Heart right ventricle (tissue), 16 donors: ENCODE data around the gene MRC2. TPM values are rescaled to one million over a fixed set of nuclear protein-coding genes. Genes with fewer than 3 reads are reported as not detected.

ENCODE experiments used
- ATAC-seq, 8 donors: fragments of 200-7000 bp; cut with Tn5 transposase; one replicate each; pipeline ENCODE4 v1.9.1; 2020; ENCODE audit warnings: mild to moderate bottlenecking in 8 of 8, moderate library complexity in 8 of 8, moderate number of reproducible peaks in 1 of 8
- DNase-seq, 2 donors: peaks; one replicate each; pipeline ENCODE4 v3.0.0-alpha.2; 2020
- H3K27ac ChIP-seq, 10 donors: fragments of 200-600 bp; sonication (generic) in 2 of 10; one replicate each; pipeline versions ENCODE4 v1.5.0 to v1.8.0; 2020 to 2022; ENCODE audit warnings: mild to moderate bottlenecking in 3 of 10
- H3K27me3 ChIP-seq, 7 donors: fragments of 200-600 bp; one replicate each; pipeline ENCODE4 v1.8.0; 2021 to 2022; ENCODE audit warnings: mild to moderate bottlenecking in 2 of 7
- H3K36me3 ChIP-seq, 9 donors: fragments of 200-600 bp; sonication (generic) in 1 of 9; one replicate each; pipeline versions ENCODE4 v1.5.0 to v1.8.0; 2020 to 2022; ENCODE audit warnings: mild to moderate bottlenecking in 2 of 9
- H3K4me1 ChIP-seq, 9 donors: fragments of 200-600 bp; sonication (generic) in 1 of 9; one replicate each; pipeline versions ENCODE4 v1.5.0 to v1.8.0; 2020 to 2022; ENCODE audit warnings: mild to moderate bottlenecking in 4 of 9
- H3K4me3 ChIP-seq, 10 donors: fragments of 200-600 bp; sonication (generic) in 2 of 10; one replicate each; pipeline versions ENCODE4 v1.5.0 to v1.8.0; 2020 to 2022; ENCODE audit warnings: mild to moderate bottlenecking in 7 of 10, moderate library complexity in 2 of 10
- H3K9me3 ChIP-seq, 11 donors: fragments of 200-600 bp in 10 of 11; sonication (generic) in 2 of 11; one replicate each; pipeline versions ENCODE4 v1.5.0 to v1.8.0; 2013 to 2022; ENCODE audit warnings: mild to moderate bottlenecking in 2 of 11, control low read depth in 1 of 11, moderate library complexity in 1 of 11
- CTCF ChIP-seq, 9 donors: fragments of 200-600 bp; sonication (generic) in 2 of 9; IDR thresholded peaks; one replicate each; pipeline versions ENCODE4 v1.5.0 to v1.8.0; 2021 to 2022; ENCODE audit warnings: antibody characterized with exemption in 9 of 9, mild to moderate bottlenecking in 5 of 9, moderate library complexity in 1 of 9
- WGBS, 2 donors: extraction: QIAGEN DNeasy Blood & Tissue Kit; methylation state at CpG; one replicate each; pipeline ENCODE4 v1.1.7; 2013; ENCODE audit warnings: inconsistent platforms in 1 of 2; 5-methylcytosine and 5-hydroxymethylcytosine counted together
- intact Hi-C, 10 donors: fragments of 100-400 bp; cut with DNase I; formaldehyde crosslinking; loops; one replicate each; pipeline versions ENCODE4 v1.11.1 to v1.14.2; 2022
- long read RNA-seq, 3 donors: library from polyadenylated mRNA; unstranded; transcript quantifications; one replicate each; pipeline ENCODE4 v2.0.0, GENCODE V29; 2020 to 2021
- polyA plus RNA-seq, 2 donors: library from polyadenylated mRNA; stranded (reverse); fragments of 200-250 nt; gene quantifications; one replicate each; pipeline ENCODE4 v1.2.3, GENCODE V29; 2013
- total RNA-seq, 10 donors: library from RNA; stranded (reverse); fragmentation: NEBNext Ultra II Directional in 3 of 10; extraction: Animal tissue kit (Norgen Biotek cat#: 25700) in 3 of 10; gene quantifications; one replicate each; pipeline versions ENCODE4 v1.2.1 to v1.2.4, GENCODE V29; 2021 to 2023
- donor health status: Arrhythmogenic right ventricular cardiomyopathy.
- donor health status: ischemic (EF 13 %, LVEDD 7.1; RV severe dilation, severe dysfunction).
- donor health status: healthy with polysubstance abuse.
- donor health status: DM: no; HTN: yes; CAD: no.
- donor health status: DM: no; HTN: no; CAD: no.
- donor health status: ischemic (EF 25% LVEDD 6.9; RV normal size, moderate dysfunction).
- donor health status: ischemic (EF 25% LVEDD 5.7; RV mildly dilated, moderate dysfunction).
- donor health status: healthy.
- donor health status: DM: yes; HTN: yes; CAD: no.
- donor health status: Ischemic cardiomyopathy.
- donor health status: ischemic (EF 35%, LVEDD 5.7; RV mildly dilated, moderate dysfunction).
- donor health status: nonischemic (EF 11% LVEDD 7.7; RV severe dilation, severe dysfunction).
- donor health status: DM: yes; HTN: yes; CAD: no.
- donor health status: PGD.
- donor health status: ischemic (EF 29% LVEDD 5.4; RV normal size, mild dysfunction).
- donor health status: nonischemic (EF 23%, LVEDD 6.1; RV moderate dilation, normal function).

Gene MRC2
- total RNA-seq (10 to 100 TPM; 15.2 to 46.4 (median 21.4) TPM), polyA plus RNA-seq (10 to 100 TPM; 18.2 to 25.2 TPM)
- long read RNA-seq, donor 1, partial matches to known transcripts, result 19 of 24 reads
- long read RNA-seq, donor 1, other reads (novel, unspliced or antisense), result 5 of 24 reads
- long read RNA-seq, donor 2, full-length matches to known transcripts, result 4 of 41 reads
- long read RNA-seq, donor 2, partial matches to known transcripts, result 35 of 41 reads
- long read RNA-seq, donor 2, other reads (novel, unspliced or antisense), result 2 of 41 reads
- long read RNA-seq, donor 3, full-length matches to known transcripts, result 2 of 45 reads
- long read RNA-seq, donor 3, partial matches to known transcripts, result 36 of 45 reads
- long read RNA-seq, donor 3, other reads (novel, unspliced or antisense), result 7 of 45 reads

GRCh38 chr17:62627219-62627903 lies at the start of gene MRC2:
TSS of gene MRC2 (plus strand) at chr17:62627670. CDS start at chr17:62627803, 133 bp downstream.
- H3K4me3 ChIP-seq, result peak within 1 kb of the TSS; percentile 41 to 79 (median 64)
- H3K9me3 ChIP-seq, result no peaks in the 10 kb centered on the region
- peak; percentile 60 to 74 (median 68) for ATAC-seq
- peaks cover 4 to 51% (median 29%) of the 10 kb centered on the region in 7 donors for H3K27me3 ChIP-seq
- no peaks in the 10 kb centered on the region for H3K36me3 ChIP-seq
- peak; percentile 76 to 77 for DNase-seq
- intact Hi-C loops, result loop anchor here in 1 of 10 donors (5.0 kb wide), 1 partner anchor 50 kb away; no protein-coding TSS in a partner anchor
- peak in 1 of 9 donors; percentile 5 for TF ChIP-seq CTCF (IDR thresholded peaks at IDR 0.05)
- 1% methylated on average over 54 to 67 of the region's 68 CpGs for WGBS, 2 donors
- H3K4me1 ChIP-seq, result peaks cover 0 to 40% (median 23%) of the 10 kb centered on the region in 9 donors
- H3K27ac ChIP-seq, result peak within 1 kb of the TSS; percentile 48 to 94 (median 87)

GRCh38 chr17:62578757-62579487 lies 48.5 kb upstream of the MRC2 start:
- no peaks in the 10 kb centered on the region for H3K9me3 ChIP-seq
- WGBS, 2 donors, result 83 to 93% methylated on average over 2 of the region's 2 CpGs
- peaks cover 0 to 99% (median 39%) of the 10 kb centered on the region in 9 donors for H3K36me3 ChIP-seq
- no peak overlapping the region for H3K4me3 ChIP-seq
- DNase-seq (no peak), ATAC-seq (no peak)
- intact Hi-C loops, result loop anchor here in 1 of 10 donors (10.0 kb wide), 1 partner anchor 386 kb away; the partner anchor contains the start of gene TANC2
- no peaks in the 10 kb centered on the region for H3K27me3 ChIP-seq
- H3K27ac ChIP-seq, result no peak overlapping the region
- H3K4me1 ChIP-seq, result peaks cover 0 to 8% (median 0%) of the 10 kb centered on the region in 9 donors
- TF ChIP-seq CTCF (IDR thresholded peaks at IDR 0.05), result no peak

GRCh38 chr17:62580947-62581346 lies 46.5 kb upstream of the MRC2 start:
- intact Hi-C loops, result no loop called here
- 96 to 99% methylated on average over 2 of the region's 2 CpGs for WGBS, 2 donors
- peaks cover 0 to 99% (median 29%) of the 10 kb centered on the region in 9 donors for H3K36me3 ChIP-seq

More at GRCh38 chr17:62580947-62581346, 46.5 kb upstream of the MRC2 start:
- Histone ChIP-seq H3K9me3 (no peaks in the 10 kb centered on the region), H3K27ac (no peak overlapping the region), H3K4me1 (peaks cover 0 to 5% (median 0%) of the 10 kb centered on the region in 9 donors), H3K4me3 (no peak overlapping the region), H3K27me3 (no peaks in the 10 kb centered on the region)
- no peak for TF ChIP-seq CTCF (IDR thresholded peaks at IDR 0.05)
- no peak for ATAC-seq
- no peak for DNase-seq
